T-helper 9 cell (primary cell): ENCODE results near the gene TMEM266.
"Not testable (repeated sequence)": the region's sequence is repeated elsewhere in the genome, so short reads cannot be mapped to it uniquely, and the experiment has no call there.

Experiments used
- DNase-seq: peaks from one replicate; pipeline ENCODE4 v3.0.0-alpha.2; 2020
- total RNA-seq, 2 donors: gene quantifications; one replicate each; lab custom pipeline; 2026; lab: John Stamatoyannopoulos, UW

The TMEM266 gene, protein sequence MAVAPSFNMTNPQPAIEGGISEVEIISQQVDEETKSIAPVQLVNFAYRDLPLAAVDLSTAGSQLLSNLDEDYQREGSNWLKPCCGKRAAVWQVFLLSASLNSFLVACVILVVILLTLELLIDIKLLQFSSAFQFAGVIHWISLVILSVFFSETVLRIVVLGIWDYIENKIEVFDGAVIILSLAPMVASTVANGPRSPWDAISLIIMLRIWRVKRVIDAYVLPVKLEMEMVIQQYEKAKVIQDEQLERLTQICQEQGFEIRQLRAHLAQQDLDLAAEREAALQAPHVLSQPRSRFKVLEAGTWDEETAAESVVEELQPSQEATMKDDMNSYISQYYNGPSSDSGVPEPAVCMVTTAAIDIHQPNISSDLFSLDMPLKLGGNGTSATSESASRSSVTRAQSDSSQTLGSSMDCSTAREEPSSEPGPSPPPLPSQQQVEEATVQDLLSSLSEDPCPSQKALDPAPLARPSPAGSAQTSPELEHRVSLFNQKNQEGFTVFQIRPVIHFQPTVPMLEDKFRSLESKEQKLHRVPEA
- total RNA-seq = 0 reads per million in 2 donors

GRCh38 chr15:76059320-76060117 lies at the start of gene TMEM266:
TMEM266 (plus strand) TSS chr15:76059985; CDS start chr15:76134264, 74,279 bp downstream.
- DNase-seq = peak; percentile 1

DNA sequence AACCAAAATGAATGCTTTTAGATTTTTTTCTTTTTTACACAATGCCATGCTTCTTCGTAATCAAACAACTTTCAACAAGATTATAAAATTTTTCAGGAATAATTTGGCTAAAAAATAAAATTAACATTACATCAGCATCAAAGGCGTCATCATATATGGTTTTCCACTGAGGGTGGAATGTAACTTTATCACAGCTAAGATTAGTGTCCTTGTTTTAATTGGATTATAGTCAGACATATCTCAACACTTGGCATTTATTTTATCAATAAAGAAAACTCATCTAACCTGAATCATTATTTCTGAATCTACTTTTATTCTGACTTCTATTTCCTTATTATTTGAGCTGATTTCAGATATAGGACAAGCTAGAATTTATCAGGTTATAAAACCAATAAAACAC lies 49.2 kb upstream of the TMEM266 start:
- no peak for DNase-seq

- no peak for DNase-seq
These were observed 47.9 kb upstream of the TMEM266 start, which contains the start of gene NRG4 for GRCh38 chr15:76011627-76012551. NRG4 (minus strand) TSS chr15:76012424; CDS start chr15:76011230, 1,194 bp downstream.

DNA sequence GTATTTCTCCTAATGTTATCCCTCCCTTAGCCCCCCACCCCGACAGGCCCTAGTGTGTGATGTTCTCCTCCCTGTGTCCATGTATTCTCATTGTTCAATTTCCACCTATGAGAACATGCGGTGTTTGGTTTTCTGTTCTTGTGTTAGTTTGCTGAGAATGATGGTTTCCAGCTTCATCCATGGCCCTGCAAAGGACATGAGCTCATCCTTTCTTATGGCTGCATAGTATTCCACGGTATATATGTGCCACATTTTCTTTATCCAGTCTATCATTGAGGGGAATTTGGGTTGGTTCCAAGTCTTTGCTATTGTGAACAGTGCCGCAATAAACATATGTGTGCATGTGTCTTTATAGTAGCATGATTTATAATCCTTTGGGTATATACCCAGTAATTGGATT lies 46.3 kb upstream of the TMEM266 start:
- DNase-seq = not testable (repeated sequence)

DNA sequence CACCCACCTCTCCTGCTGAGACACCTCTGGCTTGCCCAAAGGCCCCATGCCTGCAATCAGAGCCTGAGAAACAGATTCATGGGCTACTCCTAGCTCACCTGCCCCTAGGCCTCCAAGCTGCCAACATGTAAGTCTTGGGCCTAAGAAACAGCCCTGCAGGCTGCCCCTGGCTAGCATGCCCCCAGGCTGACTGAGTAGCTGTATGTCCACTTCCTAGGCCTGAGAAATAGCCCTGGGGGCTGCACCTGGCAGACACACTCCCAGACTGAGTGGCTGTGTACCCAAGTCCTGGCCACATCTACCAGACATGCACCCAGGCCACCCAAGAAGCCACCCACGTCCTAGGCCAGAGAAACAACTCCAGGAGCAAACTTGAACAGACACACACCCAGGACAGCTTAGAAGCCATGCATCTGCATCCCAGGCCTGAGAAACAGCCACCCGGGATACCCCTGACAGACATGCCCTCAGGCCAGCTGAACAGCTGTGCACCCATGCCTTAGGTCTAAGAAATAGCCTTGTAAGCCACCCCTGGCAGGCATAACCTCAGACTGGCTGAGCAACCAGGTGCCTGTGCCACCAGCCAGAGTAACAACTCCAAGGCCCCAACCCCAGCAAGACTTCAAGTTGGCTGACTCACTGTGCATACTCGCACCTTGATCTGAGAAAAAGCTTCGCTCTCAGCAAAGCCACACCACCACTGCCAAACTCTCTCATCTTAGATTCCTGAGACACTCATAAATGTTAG lies 35.6 kb upstream of the TMEM266 start:
- no peak for DNase-seq

DNA sequence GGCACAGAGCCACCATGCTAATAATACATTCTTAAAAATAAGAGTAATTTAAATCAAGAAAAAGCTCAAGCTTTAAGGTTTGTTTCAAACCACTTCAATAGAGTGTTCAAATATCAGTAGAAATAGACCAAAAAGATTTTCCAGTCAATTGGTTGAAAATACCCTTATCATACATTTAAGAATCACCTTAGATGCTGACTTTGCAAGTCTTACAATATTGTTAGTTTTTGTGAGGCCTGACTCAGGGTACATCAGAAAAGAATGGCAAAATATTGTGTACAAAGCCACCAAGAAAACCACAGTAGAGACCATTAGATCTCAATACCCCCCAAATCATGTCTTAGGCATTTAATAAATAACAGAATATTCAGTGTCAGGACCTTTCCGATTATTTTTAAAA lies 27.7 kb upstream of the TMEM266 start:
- DNase-seq = no peak

GRCh38 chr15:76033438-76033837 lies 26.3 kb upstream of the TMEM266 start:
- DNase-seq = no peak

GRCh38 chr15:76034111-76034510 lies 25.7 kb upstream of the TMEM266 start:
- DNase-seq = no peak

GRCh38 chr15:76035593-76035992 lies 24.2 kb upstream of the TMEM266 start:
- DNase-seq = no peak

- DNase-seq = no peak
These were observed 21.3 kb upstream of the TMEM266 start for GRCh38 chr15:76038512-76038911.

DNA sequence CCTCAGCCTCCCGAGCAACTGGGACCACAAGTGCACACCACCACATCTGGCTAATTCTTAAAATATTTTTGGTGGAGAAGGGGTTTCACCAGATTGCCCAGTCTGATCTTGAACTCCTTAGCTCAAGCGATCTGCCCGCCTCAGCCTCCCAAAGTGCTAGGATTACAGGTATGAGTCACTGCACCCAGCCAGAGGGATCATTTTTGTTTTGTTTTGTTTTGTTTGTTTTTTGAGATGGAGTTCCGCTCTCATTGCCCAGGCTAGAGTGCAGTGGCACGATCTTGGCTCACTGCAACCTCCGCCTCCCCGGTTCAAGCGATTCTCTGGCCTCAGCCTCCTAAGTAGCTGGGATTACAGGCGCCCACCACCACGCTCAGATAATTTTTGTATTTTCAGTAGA lies 5.6 kb upstream of the TMEM266 start:
- DNase-seq = not testable (repeated sequence)

DNA sequence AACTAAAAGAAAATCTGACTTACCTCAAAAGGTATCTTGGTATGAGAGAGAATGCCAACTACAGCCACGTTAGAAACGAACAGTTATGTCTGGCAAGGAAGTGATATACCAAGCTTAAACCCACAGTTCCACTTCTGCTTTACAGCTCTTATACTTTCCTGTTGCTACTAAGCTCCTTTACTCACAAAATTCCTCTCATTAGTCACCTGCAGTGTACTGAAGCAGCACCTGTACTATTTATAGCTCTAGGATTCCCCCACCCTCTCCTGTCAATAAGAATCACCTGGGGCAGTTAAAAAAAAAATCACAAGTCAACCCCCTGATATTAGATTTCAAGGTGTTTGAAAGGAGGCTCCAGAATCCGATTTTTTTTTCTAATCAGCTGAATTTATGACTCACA lies 2.9 kb upstream of the TMEM266 start:
- no peak for DNase-seq

GRCh38 chr15:76057332-76058000 lies 2.3 kb upstream of the TMEM266 start:
- peak; percentile 11 for DNase-seq

DNA sequence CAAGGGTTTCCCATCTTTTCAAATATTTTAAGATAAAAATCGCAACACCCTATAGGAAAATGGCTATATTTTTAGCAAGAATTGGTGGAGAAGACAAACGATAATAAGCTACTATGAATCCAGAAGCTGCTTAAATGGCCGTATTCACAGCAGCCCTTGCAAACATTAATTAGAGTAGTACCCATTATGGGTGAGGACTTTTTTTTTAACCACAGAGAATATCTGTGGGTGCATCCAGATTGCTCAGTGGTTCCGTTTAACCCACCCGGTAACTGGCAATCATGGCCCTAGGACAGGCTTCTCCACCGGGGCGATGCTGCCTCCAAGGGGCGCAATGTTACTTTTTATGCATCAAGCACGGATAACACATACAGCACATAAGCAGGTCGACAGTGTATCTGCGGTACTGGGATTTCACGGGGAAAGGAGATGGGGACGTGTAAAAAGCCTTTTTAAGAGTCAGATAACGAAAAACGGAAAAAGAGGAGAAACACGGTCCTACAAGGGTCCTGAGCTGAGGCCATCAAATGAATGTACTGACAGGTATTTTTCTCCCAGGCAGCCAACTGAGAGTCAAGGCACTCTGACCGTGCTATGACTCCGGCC lies 968 bp upstream of the TMEM266 start:
- DNase-seq = no peak

DNA sequence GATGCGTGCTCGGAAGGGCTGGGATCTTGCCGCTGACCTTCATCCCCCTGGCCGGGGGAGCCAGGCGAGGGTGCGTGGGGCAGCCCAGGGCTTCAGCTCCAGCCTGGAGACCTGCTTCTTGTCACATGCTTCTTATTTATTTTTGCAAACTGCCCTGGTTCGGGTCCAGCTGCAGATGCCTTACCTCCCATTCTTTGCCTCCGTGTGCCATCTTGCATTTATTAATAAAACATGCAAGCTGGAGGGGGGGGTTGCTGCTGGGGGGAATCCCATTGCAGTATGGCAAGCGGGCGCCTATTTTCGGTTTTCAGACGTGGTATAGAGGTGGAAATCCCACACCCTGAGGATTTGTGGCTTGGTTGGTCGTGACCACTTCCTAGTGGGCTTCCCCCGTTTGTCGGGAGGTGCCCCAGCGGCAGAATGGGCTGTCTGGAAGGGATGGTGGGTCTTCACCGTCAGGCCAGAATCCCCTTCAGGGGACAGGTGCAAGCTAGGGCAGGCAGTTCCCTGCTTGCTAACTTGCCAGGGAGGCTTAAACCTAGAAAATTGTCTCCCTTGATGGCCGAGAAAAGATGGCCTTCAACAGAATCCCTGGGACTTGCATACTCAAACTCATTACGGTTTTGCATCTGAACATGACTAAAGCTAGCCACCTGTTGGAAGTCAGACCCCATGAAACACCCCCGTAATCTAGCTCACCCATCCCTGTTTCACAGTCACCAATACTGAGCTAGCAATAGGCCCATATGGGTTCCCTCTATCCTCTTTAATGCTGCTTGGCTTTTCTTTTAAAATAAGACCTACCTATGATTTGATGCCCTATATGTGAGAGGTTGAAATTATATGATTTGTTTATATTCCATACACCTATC lies 569 bp downstream of the TMEM266 start:
- peak; percentile 5 for DNase-seq

DNA sequence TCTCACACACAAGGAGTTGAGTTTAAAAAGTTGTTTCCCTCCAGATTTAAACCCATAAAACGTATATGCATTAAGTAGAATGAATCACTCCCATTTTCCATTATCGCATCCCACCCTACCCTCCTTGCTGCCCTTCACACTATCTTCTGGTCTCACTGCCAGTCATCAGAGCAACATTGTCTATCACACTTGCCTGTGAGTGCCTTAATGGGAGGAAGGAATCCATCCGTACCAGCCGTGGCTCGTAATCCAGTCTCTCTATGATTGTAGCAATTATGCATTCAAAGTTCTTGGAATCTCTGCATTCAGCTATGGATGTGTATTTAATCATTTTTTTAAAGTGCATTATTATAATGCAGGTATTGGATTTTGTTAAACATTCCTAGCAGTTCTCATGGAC lies 1.9 kb downstream of the TMEM266 start:
- no peak for DNase-seq

DNA sequence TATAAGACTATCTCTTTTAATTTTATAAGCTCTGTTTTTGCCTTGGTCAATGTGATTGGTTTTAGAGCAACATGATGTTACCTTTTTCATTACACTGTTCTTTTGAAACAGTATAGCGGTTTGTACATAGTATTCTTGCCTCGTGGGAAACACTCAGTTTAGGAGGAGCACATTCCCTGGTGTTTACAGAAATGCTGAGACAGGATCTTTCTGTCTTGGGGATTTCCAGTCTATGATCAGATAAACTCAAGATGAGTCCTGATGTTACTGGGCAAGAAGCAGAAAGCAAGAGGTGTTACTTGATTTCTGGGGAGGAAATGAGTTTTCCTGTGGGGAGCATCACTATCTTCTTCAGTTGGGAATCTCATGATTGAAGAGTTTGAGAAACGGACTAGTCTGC lies 2.5 kb downstream of the TMEM266 start:
- DNase-seq = no peak

GRCh38 chr15:76064375-76064774 lies 4.6 kb downstream of the TMEM266 start:
- no peak for DNase-seq

DNA sequence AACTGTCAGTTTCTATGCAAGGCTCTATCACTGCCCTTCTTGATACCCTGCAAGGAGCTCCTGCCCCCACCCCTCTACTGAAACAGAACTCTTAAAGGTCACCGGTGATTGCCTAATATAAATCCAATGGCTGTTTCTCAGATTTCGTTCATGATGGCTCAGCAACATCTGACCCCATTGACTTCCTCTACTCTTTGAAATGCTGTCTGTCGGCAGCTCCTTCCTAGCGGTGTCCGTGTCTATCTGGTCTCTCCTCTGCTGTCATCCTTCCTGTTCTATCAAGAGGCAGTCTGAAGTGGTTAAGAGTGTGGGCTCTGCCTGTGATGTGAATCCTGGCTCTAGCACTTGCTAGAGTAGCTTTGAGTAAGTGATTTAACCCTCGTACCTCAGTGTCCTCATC lies 5.5 kb downstream of the TMEM266 start:
- DNase-seq = no peak

DNA sequence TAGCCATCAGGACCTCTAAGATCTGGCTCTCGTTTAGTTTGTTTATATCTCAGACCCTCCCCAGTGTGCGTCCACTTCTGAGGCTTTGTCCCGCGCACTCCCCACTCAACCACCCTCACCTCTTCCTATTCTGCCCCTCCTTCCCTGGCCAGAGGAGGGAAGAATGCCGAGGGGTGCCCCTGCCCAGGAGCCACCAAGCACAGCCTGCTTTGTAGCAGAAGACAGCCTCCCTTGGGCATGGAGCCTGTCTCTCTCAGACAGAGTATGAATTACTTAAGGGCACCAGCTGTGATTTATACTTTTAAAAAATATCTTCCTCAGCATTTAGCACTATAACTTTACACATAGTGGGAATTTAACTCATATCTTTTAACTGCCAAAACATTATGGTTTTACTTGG lies 6.0 kb downstream of the TMEM266 start:
- no peak for DNase-seq
